K562 (cell line): ENCODE measurements around the gene MYOCD. TPM values are rescaled to one million over a fixed set of nuclear protein-coding genes. Genes with fewer than 3 reads are reported as not detected.

ENCODE experiments used
- ATAC-seq: fragments of 200-7000 bp; cut with Tn5 transposase; 3 replicates; pipeline ENCODE4 v1.9.1; 2020; ENCODE audit warnings: moderate library complexity
- BruUV-seq: library from RNA; stranded (reverse); fragments of 400-500 nt; replicated peaks from 2 replicates; lab custom pipeline; 2021; lab: Mats Ljungman, UMichigan
- CTCF ChIA-PET: fragments of 300-600 bp; formaldehyde crosslinking; extraction: SDS; loops from one replicate; lab custom pipeline; 2021; ENCODE audit warnings: low intra/inter-chr PET ratio; lab: Yijun Ruan, JAX
- POLR2A ChIA-PET: fragments of 300-600, 350-650 bp; sonication (Branson Sonifier 250); formaldehyde crosslinking; extraction: SDS; loops from one replicate; lab custom pipeline; 2021; ENCODE audit warnings: antibody characterized with exemption, inconsistent platforms; lab: Yijun Ruan, JAX
- DNase-seq, 4 experiments: peaks; one replicate each; pipeline versions ENCODE4 v3.0.0 to v3.0.0-alpha.2; 2011 to 2018; ENCODE audit warnings: low spot score in 3 of 4, mixed read lengths in 3 of 4; ENCODE audit errors: extremely low read depth in 1 of 4
- FAIRE-seq: peaks from 2 replicates; lab custom pipeline; 2011; peaks lifted over from hg19 to GRCh38; lab: Jason Lieb, UNC
- H2AFZ ChIP-seq: 2 replicates; pipeline ENCODE4 v1.6.0; 2011; ENCODE audit warnings: low read depth, low read length, control low read depth, inconsistent platforms
- H3K27ac ChIP-seq: fragments of 200-600 bp; 3 replicates; pipeline ENCODE4 v1.8.0; 2011; ENCODE audit warnings: low read depth, mild to moderate bottlenecking, control low read depth, inconsistent platforms, low read length, moderate library complexity, mixed read lengths; ENCODE audit errors: extremely low read depth
- H3K27me3 ChIP-seq, 2 experiments: fragments of 300-600 bp in 1 of 2; 2 replicates in 1 of 2; 3 replicates in 1 of 2; pipeline versions ENCODE4 v1.6.0 to v1.8.0; 2011; ENCODE audit warnings: inconsistent platforms in 2 of 2, low read length in 2 of 2, mild to moderate bottlenecking in 1 of 2, mixed read lengths in 1 of 2, moderate library complexity in 1 of 2; ENCODE audit not compliant: control insufficient read depth in 2 of 2, insufficient read depth in 2 of 2
- H3K36me3 ChIP-seq: fragments of 300-600 bp; 3 replicates; pipeline ENCODE4 v1.8.0; 2011; ENCODE audit warnings: mild to moderate bottlenecking, low read length, inconsistent platforms; ENCODE audit not compliant: control insufficient read depth, insufficient read depth
- H3K4me1 ChIP-seq, 2 experiments: fragments of 200-600 bp in 1 of 2; replicated peaks in 1 of 2; 2 replicates in 1 of 2; 3 replicates in 1 of 2; pipeline versions ENCODE4 v1.5.1 to v1.8.0; 2011; ENCODE audit warnings: inconsistent platforms in 2 of 2, low read length in 2 of 2, mild to moderate bottlenecking in 1 of 2, mixed read lengths in 1 of 2, moderate library complexity in 1 of 2; ENCODE audit not compliant: control insufficient read depth in 2 of 2, insufficient read depth in 2 of 2
- H3K4me2 ChIP-seq: 2 replicates; pipeline ENCODE4 v1.6.1; 2011; ENCODE audit warnings: low read length, control low read depth, inconsistent platforms, mixed read lengths; ENCODE audit not compliant: insufficient read depth
- H3K4me3 ChIP-seq: fragments of 200-600 bp; sonication (generic), shearing (Covaris generic); 2 replicates; pipeline ENCODE4 v1.5.1; 2016; ENCODE audit warnings: control low read depth, inconsistent platforms
- H3K79me2 ChIP-seq: fragments of 200-600 bp; 3 replicates; pipeline ENCODE4 v1.8.0; 2011; ENCODE audit warnings: low read length, inconsistent platforms; ENCODE audit not compliant: control insufficient read depth, insufficient read depth
- H3K9ac ChIP-seq, 2 experiments: 2 replicates each; pipeline versions ENCODE4 v1.6.0 to v1.6.1; 2011; ENCODE audit warnings: low read depth in 2 of 2, low read length in 2 of 2, control low read depth in 1 of 2, inconsistent platforms in 1 of 2, mild to moderate bottlenecking in 1 of 2, mixed read lengths in 1 of 2; ENCODE audit not compliant: insufficient read depth in 1 of 2
- H3K9me1 ChIP-seq: one replicate; pipeline ENCODE4 v1.6.0; 2011; ENCODE audit warnings: inconsistent platforms, mild to moderate bottlenecking, low read length, moderate library complexity; ENCODE audit not compliant: control insufficient read depth, insufficient read depth
- H3K9me3 ChIP-seq: replicated peaks from 2 replicates; pipeline ENCODE4 v1.5.1; 2011; ENCODE audit warnings: low read depth, low read length, inconsistent platforms; ENCODE audit not compliant: control insufficient read depth, insufficient read depth
- H4K20me1 ChIP-seq: replicated peaks from 2 replicates; pipeline ENCODE4 v1.6.1; 2011; ENCODE audit warnings: low read length, inconsistent platforms, mixed read lengths; ENCODE audit not compliant: control insufficient read depth, insufficient read depth
- RBM15 ChIP-seq: fragments of 200-400 bp; formaldehyde crosslinking; IDR thresholded peaks from 2 replicates; pipeline ENCODE4 v1.6.1; 2018; ENCODE audit warnings: mild to moderate bottlenecking, low read length, moderate library complexity; ENCODE audit not compliant: insufficient read depth
- ZNF584 ChIP-seq: fragments of 200-800 bp; sonication (Bioruptor generic); IDR thresholded peaks from 2 replicates; pipeline ENCODE4 v1.6.1; 2016; ENCODE audit warnings: low read depth, mild to moderate bottlenecking, missing genetic modification characterization, missing compliant biosample characterization
- WGBS: fragments of 100-300 bp; shearing (Covaris generic); methylation state at CpG from one replicate; pipeline ENCODE4 v1.1.6; 2016; ENCODE audit warnings: low coverage, mixed read lengths; ENCODE audit not compliant: insufficient coverage; ENCODE audit errors: missing lambda C conversion rate; 5-methylcytosine and 5-hydroxymethylcytosine counted together
- in situ Hi-C: fragments of 300-500 bp; cut with MboI; formaldehyde crosslinking; loops from 4 replicates; pipeline ENCODE4 v1.15.0; 2018; ENCODE audit warnings: inconsistent platforms, mixed read lengths
- intact Hi-C: fragments of 100-400 bp; cut with micrococcal nuclease; formaldehyde crosslinking; loops from 2 replicates; pipeline ENCODE4 v1.14.2; 2022
- polyA plus RNA-seq, 8 experiments: library from polyadenylated mRNA; depleted of rRNA in 4 of 8; stranded (reverse) in 5 of 8; unstranded in 3 of 8; fragments of >200 nt; fragmentation: Nextera tagmentation in 2 of 8; fragmentation: Illumina TruSeq in 1 of 8; extraction: Ambion mirVana in 2 of 8; extraction: Trizol in 1 of 8; gene quantifications; 2 replicates each; pipeline versions ENCODE4 v1.2.1 to v1.2.3, GENCODE V29; 2011 to 2014; ENCODE audit warnings: inconsistent platforms in 1 of 8, missing spikeins in 1 of 8
- total RNA-seq, 7 experiments: library from RNA; depleted of rRNA in 6 of 7; stranded (reverse); fragments of >200 nt in 6 of 7; fragmentation: Illumina TruSeq in 2 of 7; extraction: Trizol in 2 of 7; gene quantifications; 2 replicates each; pipeline versions ENCODE4 v1.2.1 to v1.2.3, GENCODE V29; 2011 to 2021; ENCODE audit warnings: low replicate concordance in 1 of 7
- TF ChIP-seq, protein P1 (sequence below): sonication (generic); IDR thresholded peaks from 2 replicates; pipeline ENCODE4 v1.6.1; 2016
- TF ChIP-seq, protein P2 (sequence below), 3 experiments: IDR thresholded peaks in 2 of 3; conservative IDR thresholded peaks in 1 of 3; 2 replicates each; pipeline ENCODE4 v1.5.1; 2011 to 2012; ENCODE audit warnings: low read length in 3 of 3, mild to moderate bottlenecking in 3 of 3, control low read depth in 2 of 3, improper control_type of control experiment in 1 of 3, inconsistent platforms in 1 of 3, low read depth in 1 of 3, mixed read lengths in 1 of 3, moderate library complexity in 1 of 3; ENCODE audit not compliant: insufficient read depth in 2 of 3
- TF ChIP-seq, protein P3 (sequence below): sonication (generic); formaldehyde crosslinking; IDR thresholded peaks from 2 replicates; pipeline ENCODE4 v1.8.1; 2023; ENCODE audit warnings: mild to moderate bottlenecking, missing genetic modification reagents
- TF ChIP-seq, protein P4 (sequence below): fragments of 250-450 bp; sonication (Bioruptor Pico); IDR thresholded peaks from 2 replicates; pipeline ENCODE4 v1.4.0; 2020; ENCODE audit warnings: borderline replicate concordance

Gene MYOCD
- total and polyA plus RNA-seq, 9 of the 15 experiments (the other 6 are each of a cell fraction or from before 2014, with no cell fraction given) = not detected

DNA sequence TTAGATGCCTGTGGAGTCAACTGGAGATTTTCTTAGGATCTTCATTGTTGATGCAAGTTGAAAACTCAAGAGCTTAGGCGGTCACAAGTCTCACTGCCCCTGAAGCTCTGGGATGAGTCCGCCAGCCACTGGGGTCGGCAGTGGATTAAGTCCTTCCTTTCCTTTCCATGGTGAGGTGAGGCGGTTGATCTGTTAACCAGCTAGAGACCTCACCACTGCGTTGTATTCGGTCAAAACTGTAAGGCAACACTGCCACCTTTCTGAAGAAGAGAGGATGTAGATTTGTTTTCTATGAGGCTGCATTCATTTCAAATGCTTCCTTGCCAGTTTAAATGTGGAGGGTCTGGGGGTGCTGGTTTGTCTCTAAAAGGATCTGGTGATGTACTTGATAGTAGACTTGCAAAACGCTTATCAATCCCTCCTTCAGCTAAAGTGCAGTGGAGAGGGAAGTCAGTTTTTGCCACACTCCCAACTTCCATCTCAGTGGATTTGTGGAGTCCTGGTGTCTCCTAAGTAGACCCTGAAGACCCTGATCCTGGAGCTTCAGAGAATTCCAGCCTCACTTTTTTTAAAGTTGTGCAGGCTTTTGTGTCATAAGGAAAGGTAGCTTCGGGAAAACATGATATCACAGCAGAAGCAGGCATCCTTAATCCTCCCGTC lies 1.7 kb downstream of the MYOCD start:
- BruUV-seq = no TSS peak
- CTCF ChIA-PET = interaction anchor here (0.5 to 1.2 kb wide), 4 partner anchors 383 to 486 kb away, joined by 3 to 4 read pairs (median 3); no protein-coding TSS in a partner anchor
- Histone ChIP-seq H3K9me1 (no peaks in the 10 kb centered on the region), H3K4me3 (no peak overlapping the region), H3K27me3 (peaks cover 0 to 17% of the 10 kb centered on the region in 2 experiments; a peak in 3 of 5 replicates), H3K4me2 (no peak overlapping the region), H4K20me1 (no peaks in the 10 kb centered on the region), H3K4me1 (no peaks in the 10 kb centered on the region; a peak in 1 of 5 replicates), H3K27ac (no peak overlapping the region), H2AFZ (no peak overlapping the region), H3K79me2 (no peaks in the 10 kb centered on the region), H3K9ac (no peak overlapping the region), H3K9me3 (no peaks in the 10 kb centered on the region), H3K36me3 (no peaks in the 10 kb centered on the region)
- peak; percentile 47; the same call in 1 of the 3 replicates for ATAC-seq
- 0% methylated on average over 9 of the region's 9 CpGs for WGBS
- FAIRE-seq = no peak
- in situ Hi-C loops (loop anchor here (10.0 kb wide), 1 partner anchor 413 kb away; no protein-coding TSS in a partner anchor), intact Hi-C loops (loop anchor here (2.0 to 5.0 kb wide), 3 partner anchors 325 to 487 kb away; no protein-coding TSS in a partner anchor)
- POLR2A ChIA-PET = no interaction called here
- DNase-seq = peak in 2 of 4 experiments; percentile 11 to 34
- TF ChIP-seq, protein P1, sequence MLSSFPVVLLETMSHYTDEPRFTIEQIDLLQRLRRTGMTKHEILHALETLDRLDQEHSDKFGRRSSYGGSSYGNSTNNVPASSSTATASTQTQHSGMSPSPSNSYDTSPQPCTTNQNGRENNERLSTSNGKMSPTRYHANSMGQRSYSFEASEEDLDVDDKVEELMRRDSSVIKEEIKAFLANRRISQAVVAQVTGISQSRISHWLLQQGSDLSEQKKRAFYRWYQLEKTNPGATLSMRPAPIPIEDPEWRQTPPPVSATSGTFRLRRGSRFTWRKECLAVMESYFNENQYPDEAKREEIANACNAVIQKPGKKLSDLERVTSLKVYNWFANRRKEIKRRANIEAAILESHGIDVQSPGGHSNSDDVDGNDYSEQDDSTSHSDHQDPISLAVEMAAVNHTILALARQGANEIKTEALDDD = peak; percentile 55; the same call in 1 of the 2 replicates
- TF ChIP-seq, protein P2, sequence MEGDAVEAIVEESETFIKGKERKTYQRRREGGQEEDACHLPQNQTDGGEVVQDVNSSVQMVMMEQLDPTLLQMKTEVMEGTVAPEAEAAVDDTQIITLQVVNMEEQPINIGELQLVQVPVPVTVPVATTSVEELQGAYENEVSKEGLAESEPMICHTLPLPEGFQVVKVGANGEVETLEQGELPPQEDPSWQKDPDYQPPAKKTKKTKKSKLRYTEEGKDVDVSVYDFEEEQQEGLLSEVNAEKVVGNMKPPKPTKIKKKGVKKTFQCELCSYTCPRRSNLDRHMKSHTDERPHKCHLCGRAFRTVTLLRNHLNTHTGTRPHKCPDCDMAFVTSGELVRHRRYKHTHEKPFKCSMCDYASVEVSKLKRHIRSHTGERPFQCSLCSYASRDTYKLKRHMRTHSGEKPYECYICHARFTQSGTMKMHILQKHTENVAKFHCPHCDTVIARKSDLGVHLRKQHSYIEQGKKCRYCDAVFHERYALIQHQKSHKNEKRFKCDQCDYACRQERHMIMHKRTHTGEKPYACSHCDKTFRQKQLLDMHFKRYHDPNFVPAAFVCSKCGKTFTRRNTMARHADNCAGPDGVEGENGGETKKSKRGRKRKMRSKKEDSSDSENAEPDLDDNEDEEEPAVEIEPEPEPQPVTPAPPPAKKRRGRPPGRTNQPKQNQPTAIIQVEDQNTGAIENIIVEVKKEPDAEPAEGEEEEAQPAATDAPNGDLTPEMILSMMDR (IDR thresholded peaks at IDR 0.05 in 2 of 3, conservative IDR thresholded peaks at IDR 0.05 in 1 of 3; ENCODE audit: insufficient read depth in 2 of 3, low read depth in 1 of 3, low read length in 3 of 3) = peak; percentile 14 to 40 (median 32); a peak in 2 of 6 replicates
- TF ChIP-seq ZNF584 (CRISPR knock-in tag) = no peak
- no peak for TF ChIP-seq RBM15
- TF ChIP-seq, protein P3, sequence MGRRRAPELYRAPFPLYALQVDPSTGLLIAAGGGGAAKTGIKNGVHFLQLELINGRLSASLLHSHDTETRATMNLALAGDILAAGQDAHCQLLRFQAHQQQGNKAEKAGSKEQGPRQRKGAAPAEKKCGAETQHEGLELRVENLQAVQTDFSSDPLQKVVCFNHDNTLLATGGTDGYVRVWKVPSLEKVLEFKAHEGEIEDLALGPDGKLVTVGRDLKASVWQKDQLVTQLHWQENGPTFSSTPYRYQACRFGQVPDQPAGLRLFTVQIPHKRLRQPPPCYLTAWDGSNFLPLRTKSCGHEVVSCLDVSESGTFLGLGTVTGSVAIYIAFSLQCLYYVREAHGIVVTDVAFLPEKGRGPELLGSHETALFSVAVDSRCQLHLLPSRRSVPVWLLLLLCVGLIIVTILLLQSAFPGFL = no peak
- TF ChIP-seq, protein P4, sequence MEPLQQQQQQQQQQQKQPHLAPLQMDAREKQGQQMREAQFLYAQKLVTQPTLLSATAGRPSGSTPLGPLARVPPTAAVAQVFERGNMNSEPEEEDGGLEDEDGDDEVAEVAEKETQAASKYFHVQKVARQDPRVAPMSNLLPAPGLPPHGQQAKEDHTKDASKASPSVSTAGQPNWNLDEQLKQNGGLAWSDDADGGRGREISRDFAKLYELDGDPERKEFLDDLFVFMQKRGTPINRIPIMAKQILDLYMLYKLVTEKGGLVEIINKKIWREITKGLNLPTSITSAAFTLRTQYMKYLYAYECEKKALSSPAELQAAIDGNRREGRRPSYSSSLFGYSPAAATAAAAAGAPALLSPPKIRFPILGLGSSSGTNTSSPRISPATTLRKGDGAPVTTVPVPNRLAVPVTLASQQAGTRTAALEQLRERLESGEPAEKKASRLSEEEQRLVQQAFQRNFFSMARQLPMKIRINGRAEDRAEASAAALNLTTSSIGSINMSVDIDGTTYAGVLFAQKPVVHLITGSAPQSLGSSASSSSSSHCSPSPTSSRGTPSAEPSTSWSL (CRISPR knock-in tag) = no peak
